OCI-LY7 (cell line): ENCODE measurements around the gene RAB11FIP4. TPM values are rescaled to one million over a fixed set of nuclear protein-coding genes. Genes with fewer than 3 reads are reported as not detected.
A peak's percentile ranks its signal among the peaks of the same experiment; 100 is the strongest.

ENCODE experiments used
- BruUV-seq: library from RNA; stranded (reverse); fragments of 400-500 nt; replicated peaks from 2 replicates; lab custom pipeline; 2021; lab: Mats Ljungman, UMichigan
- CTCF ChIA-PET: fragments of 300-600 bp; sonication (Branson Sonifier 250); formaldehyde crosslinking; loops from one replicate; lab custom pipeline; 2022; ENCODE audit warnings: antibody characterized with exemption; ENCODE audit not compliant: unreplicated experiment; lab: Charles Lee
- POLR2A ChIA-PET: fragments of 300-600 bp; sonication (Branson Sonifier 250); formaldehyde crosslinking; loops from one replicate; lab custom pipeline; 2022; ENCODE audit warnings: antibody characterized with exemption; lab: Charles Lee
- DNase-seq: peaks from one replicate; pipeline ENCODE4 v3.0.0-alpha.2; 2015; ENCODE audit warnings: low spot score
- H2AFZ ChIP-seq: fragments of 200-600 bp; sonication (generic), shearing (Covaris generic); 2 replicates; pipeline ENCODE4 v1.6.1; 2014; ENCODE audit warnings: mild to moderate bottlenecking, antibody characterized with exemption, low read length, moderate library complexity
- H3K27ac ChIP-seq: fragments of 200-600 bp; sonication (generic); 2 replicates; pipeline ENCODE4 v1.5.1; 2014; ENCODE audit warnings: mixed run types, low read depth, mild to moderate bottlenecking, moderate library complexity, low read length, inconsistent platforms; ENCODE audit not compliant: poor library complexity, severe bottlenecking
- H3K36me3 ChIP-seq: fragments of 200-600 bp; sonication (generic); 2 replicates; pipeline ENCODE4 v1.6.1; 2014; ENCODE audit warnings: mild to moderate bottlenecking, antibody characterized with exemption, low read length, moderate library complexity, mixed read lengths; ENCODE audit not compliant: insufficient read depth
- H3K4me1 ChIP-seq: fragments of 200-600 bp; sonication (generic); 2 replicates; pipeline ENCODE4 v1.5.1; 2014; ENCODE audit warnings: mild to moderate bottlenecking, low read length; ENCODE audit not compliant: insufficient read depth, poor library complexity, severe bottlenecking
- H3K4me2 ChIP-seq: fragments of 200-600 bp; sonication (generic); 2 replicates; pipeline ENCODE4 v1.6.1; 2014; ENCODE audit warnings: mild to moderate bottlenecking, low read length
- H3K4me3 ChIP-seq: fragments of 200-600 bp; sonication (generic); 2 replicates; pipeline ENCODE4 v1.5.1; 2014; ENCODE audit warnings: mild to moderate bottlenecking, low read depth, low read length; ENCODE audit not compliant: poor library complexity, severe bottlenecking
- H3K79me2 ChIP-seq: fragments of 200-600 bp; sonication (generic); 2 replicates; pipeline ENCODE4 v1.6.1; 2016; ENCODE audit warnings: low read depth, mild to moderate bottlenecking, low read length, moderate library complexity, mixed read lengths; ENCODE audit not compliant: insufficient read depth
- H3K9me2 ChIP-seq: fragments of 200-600 bp; sonication (generic); 2 replicates; pipeline ENCODE4 v1.6.1; 2016; ENCODE audit warnings: mild to moderate bottlenecking, low read length, mixed read lengths; ENCODE audit not compliant: insufficient read depth
- H3K9me3 ChIP-seq: fragments of 200-600 bp; sonication (generic); 2 replicates; pipeline ENCODE4 v1.6.1; 2014; ENCODE audit warnings: mild to moderate bottlenecking, mixed run types, low read length, mixed read lengths
- H4K20me1 ChIP-seq: fragments of 200-600 bp; sonication (generic); 2 replicates; pipeline ENCODE4 v1.6.1; 2014; ENCODE audit warnings: mild to moderate bottlenecking, antibody characterized with exemption, low read length, moderate library complexity, mixed read lengths; ENCODE audit not compliant: insufficient read depth
- EZH2phosphoT487 ChIP-seq: fragments of 200-600 bp; sonication (generic); IDR thresholded peaks from 2 replicates; pipeline ENCODE4 v1.6.1; 2018; ENCODE audit warnings: low read depth, borderline replicate concordance, mild to moderate bottlenecking, mixed run types, antibody characterized with exemption, low read length, moderate library complexity, mixed read lengths
- intact Hi-C: fragments of 100-400 bp; cut with micrococcal nuclease; formaldehyde crosslinking; loops from one replicate; pipeline ENCODE4 v1.10.0; 2022; ENCODE audit not compliant: unreplicated experiment
- total RNA-seq, 2 experiments: library from RNA; depleted of rRNA in 1 of 2; stranded (reverse); fragments of >200 nt in 1 of 2; shearing (Covaris generic) in 1 of 2; gene quantifications; 2 replicates each; pipeline ENCODE4 v1.2.3, GENCODE V29; 2014 to 2022
- TF ChIP-seq, protein P1 (sequence below): fragments of 200-600 bp; sonication (generic); conservative IDR thresholded peaks from 2 replicates; pipeline ENCODE4 v1.5.1; 2014; ENCODE audit warnings: mild to moderate bottlenecking, antibody characterized with exemption, low read length, moderate library complexity, mixed read lengths

The RAB11FIP4 gene
- total RNA-seq, 2 experiments from 2014 or later = 5.8 to 15.0 TPM

DNA sequence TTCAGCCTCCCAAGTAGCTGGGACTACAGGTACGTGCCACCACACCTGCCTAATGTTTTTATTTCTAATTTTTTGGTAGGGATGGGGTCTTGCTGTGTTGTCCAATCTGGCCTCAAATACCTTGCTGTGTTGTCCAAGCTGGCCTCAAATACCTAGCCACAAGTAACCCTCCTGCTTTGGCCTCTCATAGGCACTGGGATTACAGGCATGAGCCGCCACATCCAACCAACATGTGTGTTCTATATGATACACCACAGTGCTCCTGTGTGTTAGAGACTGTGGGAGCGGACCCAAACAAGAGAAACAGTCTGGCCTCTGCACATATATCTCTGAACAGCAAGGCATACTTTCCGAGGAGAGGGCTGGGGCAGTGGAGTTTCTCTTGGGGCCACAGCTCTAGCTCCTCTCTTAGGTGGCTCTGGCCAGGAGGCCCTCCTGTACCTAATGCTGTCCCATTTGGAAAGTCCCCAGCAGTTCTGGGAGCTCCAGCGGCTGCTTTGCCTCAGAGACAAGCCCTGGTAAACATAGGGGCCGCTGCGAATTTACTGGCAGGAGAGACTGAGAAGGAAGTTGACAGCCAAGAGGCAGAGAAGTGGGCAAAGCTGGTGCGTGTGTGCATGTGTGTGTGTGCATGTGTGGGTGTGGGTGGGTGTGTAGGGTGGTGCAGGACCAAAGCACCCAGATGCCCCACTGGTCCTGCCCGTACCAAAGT lies 95.0 kb downstream of the RAB11FIP4 start:
- no peak for TF ChIP-seq EZH2phosphoT487
- TF ChIP-seq, protein P1, sequence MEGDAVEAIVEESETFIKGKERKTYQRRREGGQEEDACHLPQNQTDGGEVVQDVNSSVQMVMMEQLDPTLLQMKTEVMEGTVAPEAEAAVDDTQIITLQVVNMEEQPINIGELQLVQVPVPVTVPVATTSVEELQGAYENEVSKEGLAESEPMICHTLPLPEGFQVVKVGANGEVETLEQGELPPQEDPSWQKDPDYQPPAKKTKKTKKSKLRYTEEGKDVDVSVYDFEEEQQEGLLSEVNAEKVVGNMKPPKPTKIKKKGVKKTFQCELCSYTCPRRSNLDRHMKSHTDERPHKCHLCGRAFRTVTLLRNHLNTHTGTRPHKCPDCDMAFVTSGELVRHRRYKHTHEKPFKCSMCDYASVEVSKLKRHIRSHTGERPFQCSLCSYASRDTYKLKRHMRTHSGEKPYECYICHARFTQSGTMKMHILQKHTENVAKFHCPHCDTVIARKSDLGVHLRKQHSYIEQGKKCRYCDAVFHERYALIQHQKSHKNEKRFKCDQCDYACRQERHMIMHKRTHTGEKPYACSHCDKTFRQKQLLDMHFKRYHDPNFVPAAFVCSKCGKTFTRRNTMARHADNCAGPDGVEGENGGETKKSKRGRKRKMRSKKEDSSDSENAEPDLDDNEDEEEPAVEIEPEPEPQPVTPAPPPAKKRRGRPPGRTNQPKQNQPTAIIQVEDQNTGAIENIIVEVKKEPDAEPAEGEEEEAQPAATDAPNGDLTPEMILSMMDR = no peak
- intact Hi-C loops = no loop called here
- Histone ChIP-seq H3K4me3 (no peak overlapping the region), H3K9me3 (no peaks in the 10 kb centered on the region), H3K4me1 (peaks cover 41% of the 10 kb centered on the region), H4K20me1 (peaks cover 7% of the 10 kb centered on the region; the same call in 1 of the 2 replicates), H3K9me2 (no peaks in the 10 kb centered on the region), H3K36me3 (no peaks in the 10 kb centered on the region), H3K79me2 (no peaks in the 10 kb centered on the region), H2AFZ (peak overlapping the region; percentile 96; the same call in 1 of the 2 replicates), H3K27ac (no peak overlapping the region), H3K4me2 (peak overlapping the region; percentile 94)
- ChIA-PET POLR2A (interaction anchor here (1.6 kb wide), 1 partner anchor 12 kb away, joined by 5 read pairs; no protein-coding TSS in a partner anchor), CTCF (no interaction called here)
- no TSS peak for BruUV-seq
- DNase-seq = no peak

DNA sequence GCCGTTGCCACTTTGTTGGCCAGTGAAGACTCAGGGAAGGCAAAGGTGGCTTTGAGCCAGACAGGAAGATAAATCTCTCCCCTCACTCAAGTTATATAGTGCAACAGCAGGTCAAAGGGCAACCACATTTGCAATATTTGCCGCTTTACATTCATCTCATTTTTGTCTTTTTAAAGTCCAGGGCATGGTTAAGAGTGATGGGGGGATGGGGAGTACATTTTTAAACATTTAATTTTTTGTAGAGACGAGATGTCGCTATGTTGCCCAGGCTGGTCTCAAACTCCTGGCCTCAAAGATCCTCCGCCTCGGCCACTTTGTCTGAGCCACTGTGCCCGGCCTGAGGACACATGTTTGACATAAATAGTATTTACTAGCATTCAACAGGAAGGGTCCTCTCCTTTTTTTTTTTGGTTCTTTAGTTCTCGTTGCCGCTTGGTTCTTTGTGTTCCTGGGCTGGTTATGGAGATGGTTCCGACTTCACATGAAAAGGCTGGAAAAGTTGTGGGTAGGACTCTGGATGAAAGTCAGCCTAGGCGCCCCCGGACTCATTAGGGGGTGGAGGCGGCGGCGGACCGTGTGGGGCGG lies 95.7 kb downstream of the RAB11FIP4 start:
- Histone ChIP-seq H3K79me2 (no peaks in the 10 kb centered on the region), H4K20me1 (peaks cover 7% of the 10 kb centered on the region; the same call in 1 of the 2 replicates), H3K4me3 (peak overlapping the region; percentile 84), H3K9me3 (no peaks in the 10 kb centered on the region), H2AFZ (peak overlapping the region; percentile 96), H3K9me2 (no peaks in the 10 kb centered on the region), H3K4me1 (peaks cover 48% of the 10 kb centered on the region), H3K36me3 (no peaks in the 10 kb centered on the region), H3K4me2 (peak overlapping the region; percentile 94), H3K27ac (no peak overlapping the region)
- ChIA-PET CTCF (no interaction called here), POLR2A (interaction anchor here (0.6 to 1.6 kb wide), 4 partner anchors 11 to 1556 kb away, joined by 3 to 5 read pairs (median 4); no protein-coding TSS in a partner anchor)
- no peak for DNase-seq
- intact Hi-C loops = no loop called here
- TF ChIP-seq EZH2phosphoT487 = no peak
- TF ChIP-seq, protein P1 = no peak
- no TSS peak for BruUV-seq
